Measurements from ENCODE around the gene GABARAPL1. TPM values are rescaled to one million over a fixed set of nuclear protein-coding genes. Genes with fewer than 3 reads are reported as not detected.
A peak's percentile ranks its signal among the peaks of the same experiment; 100 is the strongest.
"Not testable (repeated sequence)": the region's sequence is repeated elsewhere in the genome, so short reads cannot be mapped to it uniquely, and the experiment has no call there.

Gene GABARAPL1
- total RNA-seq, 2 donors from 2014 or later, result 25.2 to 53.6 TPM

GRCh38 chr12:10221846-10222245 is 9.2 kb downstream of the GABARAPL1 start:
- DNase-seq, result no peak
- ATAC-seq, result no peak
- intact Hi-C loops (cut with DNase I, micrococcal nuclease), result no loop called here

- intact Hi-C loops (cut with DNase I, micrococcal nuclease), result no loop called here
- DNase-seq (no peak), ATAC-seq (no peak)
These were observed 10.5 kb downstream of the GABARAPL1 start for GRCh38 chr12:10223208-10223607.

GRCh38 chr12:10225426-10225825 is 12.7 kb downstream of the GABARAPL1 start:
- DNase-seq; ATAC-seq; intact Hi-C loops (cut with DNase I, micrococcal nuclease): not testable (repeated sequence)

DNA sequence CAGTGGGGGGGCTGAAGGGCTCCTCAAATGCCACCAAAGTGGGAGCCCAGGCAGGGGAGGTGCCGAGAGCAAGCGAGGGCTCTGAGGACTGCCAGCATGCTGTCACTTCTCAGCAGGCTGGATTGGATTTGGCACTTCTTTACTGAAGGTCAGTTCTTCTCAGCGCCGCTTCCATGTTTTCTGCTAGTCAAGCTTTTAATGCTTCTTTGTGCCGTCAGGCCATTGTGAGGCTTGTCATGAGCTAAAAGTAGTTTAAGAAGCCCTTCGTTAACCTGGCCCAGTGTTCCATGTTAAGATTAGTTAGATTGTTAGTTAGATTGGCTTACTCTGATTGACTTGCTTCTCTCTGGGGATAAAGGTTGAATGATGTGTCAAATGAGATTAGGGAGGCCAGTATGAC is 13.4 kb downstream of the GABARAPL1 start:
- DNase-seq, result no peak
- ATAC-seq, result no peak
- intact Hi-C loops (cut with DNase I, micrococcal nuclease), result no loop called here

DNA sequence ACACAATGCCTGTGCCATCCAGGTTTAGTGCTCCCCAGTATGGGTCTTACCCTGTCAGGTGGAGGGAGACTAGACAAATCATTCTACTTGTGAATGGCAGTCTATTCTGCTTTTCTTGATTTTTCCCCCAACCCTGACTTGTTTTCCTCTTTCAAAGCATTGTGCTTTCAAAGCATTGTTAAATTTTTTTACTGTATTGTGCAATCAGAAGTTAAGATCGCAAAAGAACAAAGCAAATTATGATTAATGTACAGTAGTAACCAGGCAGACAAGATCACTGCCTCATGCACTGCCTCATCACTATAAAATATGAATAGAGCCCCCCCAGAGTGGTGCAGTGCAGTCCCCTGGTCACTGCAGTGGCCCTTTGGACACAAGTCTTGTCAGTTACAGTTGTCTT is 14.1 kb downstream of the GABARAPL1 start:
- ATAC-seq (no peak), DNase-seq (no peak)
- intact Hi-C loops (cut with DNase I, micrococcal nuclease), result no loop called here

DNA sequence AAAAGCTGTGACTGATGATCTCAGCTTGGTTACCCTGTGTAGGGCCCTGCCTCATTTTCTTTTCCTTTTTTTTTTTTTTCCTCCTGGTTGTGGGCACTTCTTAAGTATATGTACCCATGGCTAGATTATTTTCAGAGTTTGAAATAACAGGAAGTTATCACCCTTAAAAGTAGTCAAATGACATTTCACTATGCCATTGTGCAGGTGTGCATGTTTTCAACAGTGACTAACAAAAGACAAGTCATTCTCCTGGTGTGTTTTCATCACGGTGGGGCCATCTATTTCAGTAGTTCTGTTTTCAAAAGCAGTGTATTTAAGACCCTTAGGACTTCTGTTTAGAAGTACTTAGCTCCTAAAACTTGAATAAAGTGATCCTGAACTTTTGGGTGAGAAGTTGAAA is 15.0 kb downstream of the GABARAPL1 start:
- intact Hi-C loops (cut with DNase I, micrococcal nuclease), result no loop called here
- DNase-seq (no peak), ATAC-seq (no peak)

DNA sequence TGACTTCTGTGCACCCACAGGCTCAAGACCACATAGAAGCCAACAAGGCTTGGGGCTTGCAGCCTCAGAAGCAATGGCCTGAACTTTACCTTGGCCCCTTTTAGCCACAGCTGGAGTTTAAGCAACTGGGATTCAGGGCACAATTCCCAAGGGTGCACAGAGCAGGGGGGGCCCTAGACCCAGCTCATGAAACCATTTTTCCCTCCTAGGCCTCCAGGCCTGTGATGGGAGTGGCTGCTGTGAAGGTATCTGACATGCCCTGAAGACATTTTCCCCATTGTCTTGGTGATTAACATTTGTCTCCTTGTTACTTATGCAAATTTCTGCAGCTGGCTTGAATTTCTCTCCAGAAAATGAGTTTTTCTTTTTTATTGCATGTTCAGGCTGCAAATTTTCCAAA is 21.9 kb downstream of the GABARAPL1 start:
- intact Hi-C loops (cut with DNase I, micrococcal nuclease), result loop anchor here in 1 of 2 donors (10.0 kb wide), 1 partner anchor 330 kb away; no protein-coding TSS in a partner anchor
- DNase-seq, result no peak
- ATAC-seq, result no peak

DNA sequence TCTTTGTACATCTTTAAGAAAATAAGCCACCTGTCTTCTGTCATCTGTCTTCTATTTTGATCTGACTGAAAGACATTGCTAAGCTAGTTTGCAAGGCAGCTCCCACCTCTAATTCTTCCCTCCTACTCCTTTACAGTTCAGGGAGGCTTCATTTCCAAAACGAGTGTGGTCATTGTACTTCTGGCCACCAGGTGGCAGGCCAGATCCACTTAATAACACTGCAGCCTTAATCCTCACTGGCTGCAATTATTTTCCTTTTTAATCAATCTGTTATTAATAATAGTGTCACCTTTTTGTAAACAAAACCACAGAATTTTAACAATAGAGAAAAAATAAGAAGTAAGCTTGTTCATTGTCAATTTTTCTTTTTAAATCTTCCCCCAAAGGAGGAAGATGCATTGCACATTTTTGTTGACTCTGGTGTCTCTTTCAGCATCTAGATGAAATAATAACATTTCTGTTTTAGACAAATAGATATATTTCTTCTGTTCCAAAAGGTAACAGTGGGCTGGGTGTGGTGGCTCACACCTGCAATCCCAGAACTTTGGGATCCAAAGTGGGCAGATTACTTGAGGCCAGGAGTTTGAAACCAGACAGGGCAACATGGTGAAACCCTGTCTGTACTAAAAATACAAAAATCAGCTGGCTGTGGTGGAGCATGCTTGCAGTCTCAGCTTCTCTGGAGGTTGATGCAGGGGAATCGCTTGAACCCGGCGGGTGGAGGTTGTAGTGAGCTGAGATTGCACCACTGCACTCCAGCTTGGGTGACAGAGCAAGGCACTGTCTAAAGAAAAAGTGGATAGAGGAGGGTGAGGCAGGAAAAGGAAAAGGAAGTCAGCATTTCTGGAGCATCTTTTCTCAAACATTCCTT is 23.3 kb downstream of the GABARAPL1 start:
- ATAC-seq (peak; percentile 59), DNase-seq (peak in 1 of 2 donors; percentile 33)
- intact Hi-C loops (cut with DNase I, micrococcal nuclease), result loop anchor here (5.0 to 10.0 kb wide), 2 partner anchors 326 to 329 kb away; no protein-coding TSS in a partner anchor

DNA sequence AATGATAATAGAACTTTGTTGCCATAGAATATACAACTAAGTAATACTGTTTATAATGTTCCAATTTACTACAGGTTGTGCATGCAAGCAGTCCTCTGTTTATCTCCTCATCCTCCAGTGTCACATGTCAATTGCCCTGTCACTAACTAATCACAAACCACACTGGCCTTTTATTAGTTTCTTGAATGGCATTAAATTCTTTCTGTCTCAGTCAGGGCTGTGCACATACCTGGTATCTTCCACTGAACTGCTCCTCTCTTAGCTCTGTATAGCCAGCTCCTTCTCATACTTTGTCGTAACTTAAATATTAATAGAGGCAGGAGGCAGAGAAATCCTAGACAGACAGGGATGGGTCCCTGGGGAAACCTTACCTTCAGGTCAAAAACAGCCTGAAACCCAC is 24.0 kb downstream of the GABARAPL1 start:
- no peak for ATAC-seq
- intact Hi-C loops (cut with DNase I, micrococcal nuclease), result loop anchor here (5.0 to 10.0 kb wide), 2 partner anchors 326 to 328 kb away; no protein-coding TSS in a partner anchor

DNA sequence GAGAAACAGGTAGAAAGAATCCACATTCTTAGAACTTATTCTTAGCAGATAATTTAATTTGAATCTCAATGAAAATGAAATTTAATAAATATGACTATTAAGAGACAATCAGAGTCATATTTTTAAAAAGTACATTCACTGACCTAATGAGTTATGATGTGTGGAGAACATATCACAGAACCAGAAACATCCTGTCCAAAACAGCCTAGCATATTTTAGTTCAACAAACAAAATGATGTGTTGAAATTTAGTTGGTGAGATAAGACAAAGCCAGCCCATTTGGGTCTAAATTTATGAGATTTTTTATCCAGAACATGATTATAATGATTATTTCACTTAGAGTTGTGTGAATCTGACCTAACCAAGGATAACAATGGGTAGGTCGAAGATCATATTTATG is 25.8 kb downstream of the GABARAPL1 start:
- no peak for DNase-seq
- intact Hi-C loops (cut with DNase I, micrococcal nuclease), result loop anchor here (5.0 to 10.0 kb wide), 2 partner anchors 324 to 326 kb away; no protein-coding TSS in a partner anchor
- no peak for ATAC-seq

More for the DNA sequence above, 24.0 kb downstream of the GABARAPL1 start:
- no peak for DNase-seq

GRCh38 chr12:10241290-10241689 is 28.6 kb downstream of the GABARAPL1 start:
- intact Hi-C loops (cut with DNase I, micrococcal nuclease), result no loop called here
- ATAC-seq (no peak), DNase-seq (no peak)

- ATAC-seq (no peak), DNase-seq (no peak)
- intact Hi-C loops (cut with DNase I, micrococcal nuclease), result no loop called here
These were observed 29.1 kb downstream of the GABARAPL1 start for GRCh38 chr12:10241727-10242126.

DNA sequence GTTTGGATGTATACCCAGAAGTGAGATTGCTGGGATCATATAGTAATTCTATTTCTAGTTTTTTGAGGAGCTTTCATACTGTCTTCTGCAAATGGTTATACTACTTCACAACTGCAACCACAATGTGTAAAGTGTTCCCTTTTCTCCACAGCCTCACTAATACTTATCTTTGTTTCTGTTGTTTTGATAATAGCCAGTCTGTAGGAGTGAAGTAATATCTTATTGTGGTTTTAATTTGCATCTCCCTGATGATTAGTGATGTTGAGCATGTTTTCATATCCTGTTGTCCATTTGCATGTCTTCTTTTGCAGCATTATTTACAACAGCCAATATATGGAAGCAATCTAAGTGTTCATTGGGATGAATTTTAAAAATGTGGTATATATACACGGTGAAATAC is 29.9 kb downstream of the GABARAPL1 start:
- DNase-seq, result no peak
- intact Hi-C loops (cut with DNase I, micrococcal nuclease), result no loop called here
- no peak for ATAC-seq

GRCh38 chr12:10243818-10244520 is 31.3 kb downstream of the GABARAPL1 start:
- ATAC-seq (no peak), DNase-seq (no peak)
- intact Hi-C loops (cut with DNase I, micrococcal nuclease), result no loop called here

DNA sequence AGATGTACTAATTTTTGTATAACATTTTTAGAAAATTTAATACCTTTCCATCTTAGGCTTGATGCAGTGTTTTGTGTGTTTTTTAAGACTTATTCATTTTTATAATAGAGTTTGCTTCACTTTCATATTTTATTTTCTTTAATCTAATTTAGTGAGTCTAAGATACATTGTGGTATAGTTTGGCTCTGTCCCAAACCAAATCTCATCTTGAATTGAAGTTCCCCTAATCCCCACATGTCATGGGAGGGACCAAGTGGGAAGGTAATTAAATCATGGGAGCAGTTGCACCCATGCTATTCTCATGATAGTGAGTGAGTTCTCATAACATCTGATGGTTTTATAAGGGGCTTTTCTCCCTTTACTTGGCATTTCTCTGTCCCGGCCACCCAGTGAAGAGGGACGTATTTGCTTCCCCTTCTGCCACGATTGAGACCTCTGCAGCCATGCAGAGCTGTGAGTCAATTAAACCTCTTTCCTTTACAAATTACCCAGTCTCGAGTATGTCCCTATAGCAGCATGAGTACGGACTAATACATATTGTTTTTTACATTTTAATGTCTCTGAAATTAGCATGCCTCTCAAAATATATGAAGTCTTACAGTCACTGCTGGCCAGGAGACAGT is 34.9 kb downstream of the GABARAPL1 start:
- no peak for ATAC-seq

DNA sequence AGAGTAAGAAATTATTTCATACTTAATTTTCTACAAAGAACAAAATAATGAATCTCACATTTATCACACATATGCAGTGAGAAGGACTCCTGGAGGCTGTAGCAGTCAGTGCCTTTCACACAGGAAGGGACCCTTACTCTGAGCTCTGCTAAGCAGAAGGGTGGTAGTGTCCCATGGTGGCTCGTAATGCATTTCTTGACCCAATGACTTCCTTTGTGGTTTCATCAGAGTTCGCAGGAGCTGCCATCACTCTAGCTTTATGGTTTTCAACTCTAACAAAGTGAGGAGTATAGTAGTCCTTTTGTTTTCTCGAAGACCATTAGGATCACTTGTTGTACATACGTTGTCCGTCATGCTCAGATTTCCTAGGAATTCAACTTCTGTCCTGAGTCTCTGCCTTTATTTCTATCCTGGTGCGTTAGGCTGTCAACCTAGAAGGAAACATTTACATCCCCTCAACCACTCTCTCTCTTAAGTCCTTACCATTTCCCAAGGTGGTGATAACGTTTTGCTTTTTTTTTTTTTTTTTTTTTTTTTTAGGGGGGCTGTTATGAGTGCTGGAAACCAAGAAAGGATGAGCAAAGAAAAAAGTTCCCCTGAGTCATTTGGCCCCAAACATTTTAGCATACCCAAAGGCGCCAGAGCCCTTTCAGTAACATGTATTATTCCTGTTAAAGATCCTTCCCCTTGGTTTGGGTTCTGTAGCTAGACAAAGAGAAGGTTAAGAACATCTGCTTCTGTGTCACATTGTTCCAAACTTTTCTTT is 37.2 kb downstream of the GABARAPL1 start:
- intact Hi-C loops (cut with DNase I, micrococcal nuclease), result loop anchor here in 1 of 2 donors (10.0 kb wide), 1 partner anchor 265 kb away; no protein-coding TSS in a partner anchor
- DNase-seq, result no peak

More for the DNA sequence above, 34.9 kb downstream of the GABARAPL1 start:
- no peak for DNase-seq
- intact Hi-C loops (cut with DNase I, micrococcal nuclease), result no loop called here

DNA sequence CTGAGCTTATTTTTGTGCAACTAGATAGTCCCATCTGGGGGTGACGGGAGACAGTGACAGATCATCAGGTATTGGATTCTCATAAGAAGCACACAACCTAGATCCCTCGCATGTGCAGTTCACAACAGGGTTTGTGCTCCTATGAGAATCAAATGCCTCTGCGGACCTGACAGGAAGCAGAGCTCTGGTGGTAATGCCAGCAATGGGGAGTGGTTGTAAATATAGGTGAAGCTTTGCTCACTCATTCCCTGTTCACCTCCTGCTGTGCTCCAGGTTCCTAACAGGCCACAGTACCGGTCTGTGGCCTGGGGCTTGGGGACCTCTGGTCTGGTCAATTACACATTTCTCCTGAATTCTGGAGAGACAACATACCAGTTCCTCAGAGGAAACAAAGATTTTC is 39.0 kb downstream of the GABARAPL1 start:
- intact Hi-C loops (cut with DNase I, micrococcal nuclease), result loop anchor here in 1 of 2 donors (10.0 kb wide), 1 partner anchor 263 kb away; no protein-coding TSS in a partner anchor
- DNase-seq (no peak), ATAC-seq (no peak)

More for the DNA sequence above, 37.2 kb downstream of the GABARAPL1 start:
- ATAC-seq, result no peak

- intact Hi-C loops (cut with DNase I, micrococcal nuclease), result loop anchor here in 1 of 2 donors (10.0 kb wide), 1 partner anchor 263 kb away; no protein-coding TSS in a partner anchor
- ATAC-seq, result no peak
- no peak for DNase-seq
These were observed 39.5 kb downstream of the GABARAPL1 start for GRCh38 chr12:10252201-10252600.
